Activated T-cell treated with anti-CD3 and anti-CD28 coated beads for 48 hours (primary cell): Measurements from ENCODE around the gene RXRB.

Experiments used
- DNase-seq: peaks from one replicate; pipeline ENCODE4 v3.0.0-alpha.2; 2020; ENCODE audit warnings: low read depth

RXRB gene

DNA sequence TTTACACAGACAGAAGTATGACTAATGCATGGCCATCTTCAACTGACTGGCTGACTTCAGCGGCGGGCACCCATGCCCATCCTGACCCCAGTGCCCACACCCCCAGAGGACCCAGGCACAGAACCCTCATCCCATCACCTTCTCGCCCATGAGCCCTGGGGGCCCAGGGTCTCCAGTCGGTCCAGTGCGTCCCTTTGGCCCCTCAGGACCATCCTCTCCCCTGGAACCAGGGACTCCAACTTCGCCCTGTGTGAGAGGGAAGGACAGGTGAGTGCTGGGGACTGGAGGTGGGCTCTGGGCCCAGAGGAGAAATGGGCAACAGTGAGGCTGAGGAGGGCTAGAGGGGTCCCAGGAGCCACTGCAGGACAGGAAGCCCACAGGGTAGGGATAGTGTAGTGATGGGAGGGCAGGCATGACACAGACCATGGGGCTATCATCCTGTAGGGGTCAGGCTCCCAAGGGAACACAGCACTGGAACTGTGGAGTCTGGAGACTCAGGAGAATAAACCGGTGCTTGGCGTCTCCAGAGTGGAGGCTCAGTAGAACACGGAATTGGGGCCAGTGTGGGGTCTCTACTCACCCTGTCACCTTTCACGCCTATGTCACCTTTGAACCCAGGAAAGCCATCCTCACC lies 24.9 kb downstream of the RXRB start:
- DNase-seq = no peak

- DNase-seq = no peak
These were observed 25.7 kb downstream of the RXRB start for GRCh38 chr6:33174784-33175183.

DNA sequence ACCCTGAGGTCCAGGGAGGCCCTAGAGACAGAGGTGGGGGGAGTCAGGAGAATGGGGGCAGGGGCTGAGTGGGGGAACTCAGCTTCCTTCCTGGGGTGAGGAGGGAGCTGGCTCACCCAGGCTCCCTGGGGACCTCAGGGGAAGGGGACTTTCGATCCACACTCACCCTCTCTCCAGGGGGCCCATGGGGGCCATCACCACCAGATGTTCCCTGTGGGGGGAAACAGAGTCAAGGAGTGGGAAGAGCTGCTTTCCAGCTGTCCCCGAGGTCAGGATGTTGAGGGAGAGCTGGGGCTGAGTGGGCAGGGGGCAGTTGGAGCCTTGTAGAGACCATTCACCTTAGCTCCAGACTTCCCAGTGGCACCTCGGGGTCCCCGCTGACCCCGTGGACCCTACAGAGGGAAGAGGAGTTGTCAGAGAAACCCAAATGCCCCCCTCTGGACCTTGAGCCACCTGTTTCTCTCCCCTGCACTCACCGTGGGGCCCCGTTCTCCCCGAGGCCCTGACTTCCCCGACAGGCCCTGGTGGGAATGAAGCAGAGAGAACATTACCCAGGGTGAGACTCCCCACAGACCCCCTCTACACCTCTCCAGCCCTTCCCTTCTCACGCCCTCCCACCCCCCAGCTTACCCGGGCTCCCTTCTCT lies 26.8 kb downstream of the RXRB start:
- no peak for DNase-seq

DNA sequence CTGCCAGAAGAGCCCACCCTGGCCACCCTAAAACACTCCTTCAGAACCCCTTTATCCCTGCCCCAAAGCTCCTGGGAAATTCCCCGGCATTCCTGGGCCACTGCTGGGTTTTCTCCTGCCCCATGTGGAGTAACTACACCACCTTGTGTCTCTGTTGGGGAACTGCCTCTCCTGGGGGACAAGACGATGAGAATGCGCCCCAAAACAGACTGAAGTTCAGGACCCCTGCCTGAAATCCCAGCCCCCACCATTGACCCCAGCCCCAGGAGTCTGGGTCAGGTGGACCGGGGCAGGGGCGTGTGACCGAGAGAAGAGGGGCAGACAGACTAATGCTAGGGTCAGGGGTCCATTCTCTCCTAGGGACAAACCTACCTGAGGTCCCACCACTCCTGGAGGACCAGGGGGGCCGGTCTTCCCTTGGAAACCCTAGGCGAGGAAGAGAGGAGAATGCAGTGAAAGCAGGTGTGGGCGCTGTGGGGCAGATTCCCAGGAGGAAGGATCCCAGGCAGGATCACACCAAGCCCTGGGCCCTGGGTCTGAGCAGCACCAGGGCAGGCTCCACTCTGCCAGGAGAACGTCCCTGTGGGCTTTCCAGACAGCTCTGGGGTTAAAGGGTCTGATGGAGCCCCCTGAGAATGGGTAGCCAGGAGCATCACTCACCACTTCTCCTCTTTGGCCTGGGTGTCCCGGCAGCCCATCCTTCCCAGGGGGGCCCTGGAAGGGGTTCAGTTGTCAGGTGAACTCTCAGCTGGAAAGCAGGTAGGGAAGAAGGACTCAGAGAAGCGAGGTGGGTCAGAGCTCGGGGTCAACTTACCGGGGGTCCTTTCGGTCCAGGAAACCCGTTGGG lies 27.6 kb downstream of the RXRB start:
- DNase-seq = no peak

GRCh38 chr6:33171880-33172687 lies 28.4 kb downstream of the RXRB start:
- DNase-seq = no peak

DNA sequence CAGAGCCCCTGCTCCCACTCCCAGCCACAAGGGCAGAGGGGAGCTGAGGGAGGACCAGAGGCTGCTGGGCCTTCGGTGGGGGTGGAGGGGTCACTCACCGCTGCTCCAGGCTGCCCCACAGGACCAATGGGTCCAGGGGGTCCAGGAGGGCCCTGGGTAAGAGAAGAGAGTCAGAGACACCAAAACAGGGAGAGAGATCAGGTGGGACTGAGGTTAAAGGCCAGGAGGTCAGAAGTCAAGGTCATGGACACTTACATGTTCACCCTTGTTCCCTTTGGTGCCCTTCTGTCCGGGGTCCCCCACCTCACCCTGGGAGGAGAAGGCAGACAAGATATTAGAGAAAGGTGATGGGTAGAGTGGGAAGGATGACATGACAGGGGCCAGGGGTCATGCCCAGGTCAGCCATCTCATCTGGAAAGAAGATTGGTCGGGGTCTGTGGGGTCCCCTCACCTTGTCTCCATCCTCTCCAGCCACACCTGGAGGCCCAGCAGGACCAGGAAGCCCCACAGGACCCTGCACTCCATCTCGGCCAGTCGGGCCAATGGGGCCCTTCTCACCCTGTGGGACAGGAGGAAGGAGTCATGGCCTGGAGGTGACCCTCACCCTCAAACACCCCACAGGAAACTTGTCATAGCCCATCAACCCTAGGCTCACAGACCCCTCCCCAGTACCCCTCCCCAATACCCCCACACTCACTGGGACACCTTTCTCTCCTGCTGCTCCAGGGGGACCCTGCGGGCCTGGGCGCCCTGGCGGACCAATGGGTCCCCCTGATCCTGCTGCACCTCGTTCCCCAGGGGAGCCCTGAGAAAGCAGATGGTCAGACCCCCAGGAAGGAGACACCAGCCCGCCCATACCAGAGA lies 29.2 kb downstream of the RXRB start:
- DNase-seq = no peak

- DNase-seq = no peak
These were observed 30.1 kb downstream of the RXRB start for GRCh38 chr6:33170176-33171015.

DNA sequence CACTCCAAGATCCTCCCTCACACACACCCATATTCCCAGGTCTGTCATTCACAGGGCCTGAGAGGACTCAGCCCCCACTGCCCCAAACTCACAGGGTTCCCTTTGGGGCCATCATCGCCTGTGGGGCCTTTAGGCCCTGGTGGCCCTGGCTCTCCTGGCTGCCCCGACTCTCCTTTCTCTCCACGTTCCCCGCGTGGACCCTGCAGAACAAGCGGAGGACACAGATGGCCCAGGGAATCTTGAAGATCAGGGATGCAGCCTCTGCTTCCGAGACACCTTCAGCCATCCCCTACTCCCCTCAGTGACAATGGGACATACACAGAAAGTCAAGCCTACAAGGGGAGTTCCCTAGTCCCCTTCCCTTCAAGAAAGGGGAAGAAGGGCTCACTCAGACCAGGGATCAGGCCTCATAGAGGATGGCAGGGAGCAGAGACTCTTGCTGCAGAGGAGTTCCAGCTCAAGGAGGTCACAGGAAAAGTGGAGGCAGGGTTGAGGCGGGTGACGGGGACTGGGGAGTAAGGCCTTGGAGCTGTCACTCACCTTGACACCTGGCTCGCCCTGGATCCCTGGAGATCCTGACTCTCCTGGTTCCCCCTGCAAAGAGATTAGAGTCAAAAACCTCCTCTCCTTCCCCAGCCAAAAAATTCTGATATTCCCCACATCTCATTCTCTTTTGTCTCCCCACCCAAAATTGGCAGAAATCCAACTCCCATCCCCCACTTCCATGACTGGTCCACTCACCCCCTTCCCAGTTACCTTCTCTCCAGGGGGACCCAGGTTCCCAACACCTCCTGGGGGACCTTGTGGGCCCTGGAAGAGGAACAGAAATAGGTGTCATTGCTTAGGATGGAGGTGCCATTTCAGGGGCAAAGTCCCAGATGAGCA lies 30.9 kb downstream of the RXRB start:
- DNase-seq = no peak

- no peak for DNase-seq
These were observed 31.8 kb downstream of the RXRB start for GRCh38 chr6:33168639-33169038.

DNA sequence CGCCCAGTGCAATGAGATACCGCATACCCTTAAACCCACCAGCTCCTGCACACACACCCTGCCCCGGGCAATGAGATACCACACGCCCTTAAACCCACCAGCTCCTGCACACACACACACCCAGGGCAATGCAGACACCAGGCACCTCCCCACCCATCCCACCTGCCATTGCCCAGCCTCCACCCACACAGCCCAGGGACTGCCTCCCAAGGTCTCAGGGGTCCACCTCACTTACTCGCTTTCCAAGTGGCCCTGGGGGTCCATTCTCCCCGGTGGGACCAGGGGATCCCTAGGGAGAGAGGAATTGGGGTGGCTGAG lies 32.2 kb downstream of the RXRB start:
- no peak for DNase-seq

GRCh38 chr6:33167374-33168283 lies 32.8 kb downstream of the RXRB start:
- no peak for DNase-seq

GRCh38 chr6:33166811-33167210 lies 33.7 kb downstream of the RXRB start:
- no peak for DNase-seq

DNA sequence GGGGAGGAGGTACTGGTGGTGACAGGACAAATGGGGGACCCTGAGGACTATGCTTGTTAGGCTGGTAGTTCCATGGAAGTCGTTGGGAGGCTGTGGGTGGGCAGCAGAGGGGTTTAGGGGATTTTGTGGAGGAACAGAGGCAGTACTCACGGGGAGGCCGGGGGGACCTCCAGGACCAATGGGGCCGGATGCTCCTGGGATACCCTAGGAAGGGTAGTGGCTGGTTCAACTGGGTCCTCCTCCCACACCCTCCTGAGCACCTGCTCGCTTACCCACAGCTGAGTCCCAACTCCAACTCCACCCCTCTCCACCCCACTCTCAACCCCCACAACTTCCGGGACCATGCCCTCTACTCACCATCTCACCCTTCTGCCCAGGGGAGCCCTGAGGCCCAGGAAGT lies 34.1 kb downstream of the RXRB start:
- no peak for DNase-seq

GRCh38 chr6:33165581-33166258 lies 34.7 kb downstream of the RXRB start:
- DNase-seq = no peak

- DNase-seq = no peak
These were observed 35.6 kb downstream of the RXRB start for GRCh38 chr6:33164665-33165373.

DNA sequence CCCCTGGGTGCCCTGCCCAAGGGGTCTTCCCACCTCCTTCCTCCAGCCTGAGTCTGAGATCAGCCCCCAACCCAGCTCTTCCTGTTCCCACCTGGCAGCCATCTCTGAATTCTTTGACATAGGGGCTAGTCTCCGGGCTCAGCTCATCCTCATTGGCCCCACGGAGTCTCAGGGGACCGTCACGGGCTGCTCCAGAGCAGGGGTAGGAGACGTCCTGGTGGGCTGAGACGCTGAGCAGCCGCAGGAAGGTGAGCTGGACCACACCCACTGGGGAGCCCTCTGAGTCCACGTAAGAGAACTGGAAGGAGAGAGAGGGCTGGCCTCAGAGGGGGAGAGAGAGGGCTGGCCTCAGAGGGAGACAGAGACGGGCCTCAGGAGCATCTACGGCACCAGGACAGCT lies 36.3 kb downstream of the RXRB start:
- no peak for DNase-seq

- DNase-seq = no peak
These were observed 36.9 kb downstream of the RXRB start for GRCh38 chr6:33163540-33163939.
